Measurements from ENCODE around the gene MAGED1. TPM values are rescaled to one million over a fixed set of nuclear protein-coding genes. Genes with fewer than 3 reads are reported as not detected.

The MAGED1 gene
- polyA plus RNA-seq, 1 experiment: 549 TPM

DNA sequence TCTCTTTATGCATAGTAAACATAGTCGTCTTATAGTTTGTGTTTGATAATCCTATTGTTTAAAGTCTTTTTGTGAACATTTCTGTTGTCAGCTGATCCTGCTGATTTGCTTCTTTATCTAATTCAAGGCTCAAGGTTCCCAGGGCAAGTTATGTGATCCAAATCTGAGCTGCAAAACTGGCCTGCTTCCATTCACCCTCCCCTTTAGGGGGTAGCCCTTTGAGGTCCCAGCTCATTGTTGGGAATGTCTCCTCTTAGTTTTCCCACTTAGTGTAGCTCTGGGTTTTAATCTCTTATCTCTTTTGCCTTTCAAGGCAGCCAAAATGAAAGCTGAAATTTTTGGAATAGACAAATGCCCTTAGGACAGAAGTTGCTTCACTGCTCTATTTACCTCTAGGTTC is 40.2 kb upstream of the MAGED1 start:
- no peak for DNase-seq (ENCODE audit: low read depth, low spot score)
- Histone ChIP-seq H3K9me3 (ENCODE audit: control insufficient read depth, insufficient read depth, low read length) (peaks cover 5% of the 10 kb centered on the region; the same call in 1 of the 2 replicates), H3K4me3 (ENCODE audit: low read depth, low read length) (no peak overlapping the region), H3K27ac (ENCODE audit: low read depth, low read length) (no peak overlapping the region), H3K27me3 (ENCODE audit: control insufficient read depth, insufficient read depth, low read length) (no peaks in the 10 kb centered on the region)
- TF ChIP-seq CTCF (IDR thresholded peaks at IDR 0.05; ENCODE audit: low read depth, low read length): no peak
- ChIA-PET CTCF (no interaction called here), POLR2A (no interaction called here)

DNA sequence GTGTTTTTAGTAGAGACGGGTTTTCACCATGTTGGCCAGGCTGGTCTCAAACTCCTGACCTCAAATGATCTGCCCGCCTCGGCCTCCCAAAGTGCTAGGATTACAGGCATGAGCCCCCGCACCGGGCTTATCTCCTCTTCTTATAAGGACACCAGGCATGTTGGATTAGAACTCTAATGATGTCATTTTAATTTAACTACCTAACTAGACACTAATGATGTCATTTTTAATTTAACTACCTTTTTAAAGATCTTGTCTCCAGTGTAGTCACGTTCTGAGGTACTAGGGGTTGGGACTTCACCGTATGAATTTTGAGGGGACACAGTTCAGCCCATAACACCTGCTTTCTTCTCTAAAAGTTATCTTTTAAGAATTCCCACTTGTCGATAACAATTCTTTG is 37.7 kb upstream of the MAGED1 start:
- H3K27me3 ChIP-seq (ENCODE audit: control insufficient read depth, insufficient read depth, low read length): no peaks in the 10 kb centered on the region
- ChIA-PET POLR2A (interaction anchor here (0.6 kb wide), 1 partner anchor 63 kb away, joined by 4 read pairs; no protein-coding TSS in a partner anchor), CTCF (no interaction called here)
- DNase-seq (ENCODE audit: low read depth, low spot score): no peak
- TF ChIP-seq CTCF (IDR thresholded peaks at IDR 0.05; ENCODE audit: low read depth, low read length): no peak
- H3K9me3 ChIP-seq (ENCODE audit: control insufficient read depth, insufficient read depth, low read length): peaks cover 5% of the 10 kb centered on the region; the same call in 1 of the 2 replicates
- H3K4me3 ChIP-seq (ENCODE audit: low read depth, low read length): no peak overlapping the region
- no peak overlapping the region for H3K27ac ChIP-seq (ENCODE audit: low read depth, low read length)

GRCh38 chrX:51857159-51857733 is 36.2 kb upstream of the MAGED1 start:
- H3K9me3 ChIP-seq (ENCODE audit: control insufficient read depth, insufficient read depth, low read length): peaks cover 5% of the 10 kb centered on the region; the same call in 1 of the 2 replicates
- H3K27me3 ChIP-seq (ENCODE audit: control insufficient read depth, insufficient read depth, low read length): no peaks in the 10 kb centered on the region
- TF ChIP-seq CTCF (IDR thresholded peaks at IDR 0.05; ENCODE audit: low read depth, low read length): no peak
- CTCF ChIA-PET: no interaction called here
- H3K4me3 ChIP-seq (ENCODE audit: low read depth, low read length): no peak overlapping the region
- H3K27ac ChIP-seq (ENCODE audit: low read depth, low read length): no peak overlapping the region
- POLR2A ChIA-PET: no interaction called here
- no peak for DNase-seq (ENCODE audit: low read depth, low spot score)

- no peak for DNase-seq (ENCODE audit: low read depth, low spot score)
- Histone ChIP-seq H3K27ac (ENCODE audit: low read depth, low read length) (no peak overlapping the region), H3K27me3 (ENCODE audit: control insufficient read depth, insufficient read depth, low read length) (no peaks in the 10 kb centered on the region), H3K9me3 (ENCODE audit: control insufficient read depth, insufficient read depth, low read length) (0 out of 2 replicates have a peak, but pooled peaks cover under 1% of the 10 kb centered on the region), H3K4me3 (ENCODE audit: low read depth, low read length) (no peak overlapping the region)
- ChIA-PET POLR2A (no interaction called here), CTCF (interaction anchor here (0.6 to 2.6 kb wide), 4 partner anchors 15 to 219 kb away, joined by 3 to 14 read pairs (median 5); partner anchors contain the start of gene MAGED1)
- peak; percentile 46 for TF ChIP-seq CTCF (IDR thresholded peaks at IDR 0.05; ENCODE audit: low read depth, low read length)
These were observed 32.7 kb upstream of the MAGED1 start for GRCh38 chrX:51860679-51861078.

GRCh38 chrX:51862920-51863319 is 30.5 kb upstream of the MAGED1 start:
- H3K27ac ChIP-seq (ENCODE audit: low read depth, low read length): no peak overlapping the region
- POLR2A ChIA-PET: no interaction called here
- CTCF ChIA-PET: no interaction called here
- TF ChIP-seq CTCF (IDR thresholded peaks at IDR 0.05; ENCODE audit: low read depth, low read length): no peak
- no peak for DNase-seq (ENCODE audit: low read depth, low spot score)
- no peak overlapping the region for H3K4me3 ChIP-seq (ENCODE audit: low read depth, low read length)
- no peaks in the 10 kb centered on the region for H3K27me3 ChIP-seq (ENCODE audit: control insufficient read depth, insufficient read depth, low read length)
- H3K9me3 ChIP-seq (ENCODE audit: control insufficient read depth, insufficient read depth, low read length): no peaks in the 10 kb centered on the region
